ENCODE measurements around the gene JMJD7. TPM values are rescaled to one million over a fixed set of nuclear protein-coding genes. Genes with fewer than 3 reads are reported as not detected.

JMJD7 gene
- polyA plus RNA-seq, 2 of the 4 experiments (the other 2 are of a cell fraction): 3.4 to 3.8 TPM

GRCh38 chr15:41872166-41872747 lies 44.4 kb downstream of the JMJD7 start:
- ChIA-PET CTCF (interaction anchor here (0.6 to 2.7 kb wide), 2 partner anchors 32 to 989 kb away, joined by 4 to 7 read pairs; no protein-coding TSS in a partner anchor), POLR2A (no interaction called here)
- ATAC-seq (no peak), DNase-seq (ENCODE audit: low read depth in 1 of 2, low spot score in 1 of 2) (no peak), FAIRE-seq (no peak)
- Histone ChIP-seq H3K27ac (no peak overlapping the region), H3K4me1 (no peaks in the 10 kb centered on the region), H3K9me3 (no peaks in the 10 kb centered on the region), H3K4me2 (no peak overlapping the region), H3K4me3 (no peak overlapping the region)
- 54% methylated on average over 7 of the region's 9 CpGs for WGBS (ENCODE audit: missing lambda C conversion rate)
- TF ChIP-seq CEBPB (IDR thresholded peaks at IDR 0.05) (no peak), USF2 (IDR thresholded peaks at IDR 0.05) (no peak), RNF2 (IDR thresholded peaks at IDR 0.05; ENCODE audit: borderline replicate concordance, low read depth) (no peak), REST (IDR thresholded peaks at IDR 0.05) (no peak), CBX8 (IDR thresholded peaks at IDR 0.05) (no peak), RCOR1 (IDR thresholded peaks at IDR 0.05; ENCODE audit: low read depth, low read length) (no peak), ATOH8 (CRISPR knock-in tag; IDR thresholded peaks at IDR 0.05; ENCODE audit: low read depth) (no peak), SREBF2 (IDR thresholded peaks at IDR 0.05) (no peak)

GRCh38 chr15:41873711-41874110 lies 45.8 kb downstream of the JMJD7 start:
- ATAC-seq: no peak
- no peaks in the 10 kb centered on the region for H3K9me3 ChIP-seq
- H3K27ac ChIP-seq: no peak overlapping the region
- ChIA-PET POLR2A (no interaction called here), CTCF (interaction anchor here (0.9 to 2.7 kb wide), 2 partner anchors 31 to 195 kb away, joined by 3 to 7 read pairs; no protein-coding TSS in a partner anchor)
- no peak overlapping the region for H3K4me2 ChIP-seq
- WGBS (ENCODE audit: missing lambda C conversion rate): 68% methylated on average over 2 of the region's 8 CpGs
- TF ChIP-seq RNF2 (IDR thresholded peaks at IDR 0.05; ENCODE audit: borderline replicate concordance, low read depth) (no peak), CHD4 (IDR thresholded peaks at IDR 0.05; ENCODE audit: borderline replicate concordance) (no peak), HEYL (CRISPR knock-in tag; IDR thresholded peaks at IDR 0.05) (no peak), TFCP2L1 (CRISPR knock-in tag; IDR thresholded peaks at IDR 0.05) (no peak), ELK1 (IDR thresholded peaks at IDR 0.05; ENCODE audit: low read depth, low read length) (no peak), MAZ (IDR thresholded peaks at IDR 0.05; ENCODE audit: borderline replicate concordance, low read depth, low read length) (no peak), BCL3 (IDR thresholded peaks at IDR 0.05) (no peak), CEBPB (IDR thresholded peaks at IDR 0.05) (no peak), HDAC2 (IDR thresholded peaks at IDR 0.05) (no peak), USF2 (IDR thresholded peaks at IDR 0.05) (no peak), EHF (CRISPR knock-in tag; IDR thresholded peaks at IDR 0.05) (no peak), RAD21 (conservative IDR thresholded peaks at IDR 0.05 in 1 of 2, IDR thresholded peaks at IDR 0.05 in 1 of 2) (no peak), EHMT2 (IDR thresholded peaks at IDR 0.05; ENCODE audit: low read depth) (no peak), KDM5A (IDR thresholded peaks at IDR 0.05) (no peak), NPAS2 (CRISPR knock-in tag; IDR thresholded peaks at IDR 0.05; ENCODE audit: borderline replicate concordance) (no peak), EP300 (IDR thresholded peaks at IDR 0.05) (no peak), ZFP36 (IDR thresholded peaks at IDR 0.05; ENCODE audit: borderline replicate concordance, partially characterized antibody) (no peak), NFE2L2 (conservative IDR thresholded peaks at IDR 0.05; ENCODE audit: low read length) (no peak)
- no peak overlapping the region for H3K4me3 ChIP-seq
- no peak for FAIRE-seq
- no peak for DNase-seq (ENCODE audit: low read depth in 1 of 2, low spot score in 1 of 2)
- H3K4me1 ChIP-seq: no peaks in the 10 kb centered on the region
